Stimulated activated CD4-positive, alpha-beta T cell treated with anti-CD3 and anti-CD28 coated beads, TNF-alpha, amount 100 ng/mL, for 1 hour (primary cell): ENCODE data around the gene ZNF175.
"Not testable (repeated sequence)": the region's sequence is repeated elsewhere in the genome, so short reads cannot be mapped to it uniquely, and the experiment has no call there.

Experiments used
- DNase-seq, 3 donors: peaks; one replicate each; pipeline ENCODE4 v3.0.0-alpha.2; 2020; ENCODE audit warnings: low read depth in 3 of 3, low spot score in 1 of 3

Gene ZNF175

DNA sequence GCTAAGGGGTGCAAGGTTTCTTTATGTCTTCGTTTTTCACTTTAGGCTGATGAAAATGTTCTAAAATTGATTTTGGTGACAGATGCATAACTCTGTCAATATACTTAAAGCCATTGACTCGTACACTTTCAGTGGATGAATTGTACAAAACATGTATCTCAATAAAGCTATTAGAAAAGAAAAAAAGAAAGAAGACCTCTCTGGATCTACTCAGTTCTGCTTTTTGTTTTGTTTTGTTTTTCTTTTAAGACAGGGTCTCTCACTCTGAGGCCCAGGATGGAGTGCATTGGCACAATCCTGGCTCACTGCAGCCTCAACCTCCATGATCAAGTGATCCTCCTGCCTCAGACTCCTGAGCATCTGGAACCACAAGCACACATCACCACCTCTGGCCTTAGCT is 55.6 kb downstream of the ZNF175 start:
- no peak for DNase-seq

DNA sequence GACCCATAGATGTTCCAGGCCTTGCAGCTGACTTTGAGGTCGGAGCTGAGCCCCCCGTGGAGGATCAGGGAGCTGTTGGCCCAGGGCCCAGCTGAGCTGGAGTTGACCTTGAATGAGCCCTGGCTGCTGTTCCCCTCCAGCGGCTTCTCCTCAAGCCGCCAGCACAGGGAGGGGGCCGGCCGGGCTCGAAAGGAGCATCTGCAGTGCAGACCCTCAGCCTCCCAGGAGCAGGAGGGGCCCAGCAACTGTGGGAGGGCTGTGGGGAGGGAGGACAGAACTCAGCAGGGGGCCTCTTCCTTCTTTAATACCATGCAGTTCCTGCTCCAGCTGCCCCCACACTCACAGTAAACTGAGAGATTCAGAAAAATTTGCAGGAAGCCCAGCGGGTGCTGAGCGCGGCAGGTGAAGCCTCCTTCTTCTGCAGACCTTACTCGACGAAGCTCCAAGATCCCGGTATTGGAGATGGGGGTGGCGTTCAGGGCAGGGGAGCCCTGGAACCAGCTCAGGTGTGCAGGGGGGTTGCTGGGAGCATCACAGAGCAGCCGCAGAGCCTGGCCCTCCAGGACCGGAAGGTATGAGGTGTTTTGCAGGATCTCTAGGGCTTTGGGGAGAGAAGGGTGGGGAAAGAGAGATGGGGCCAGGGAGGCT is 56.5 kb downstream of the ZNF175 start:
- DNase-seq = no peak

DNA sequence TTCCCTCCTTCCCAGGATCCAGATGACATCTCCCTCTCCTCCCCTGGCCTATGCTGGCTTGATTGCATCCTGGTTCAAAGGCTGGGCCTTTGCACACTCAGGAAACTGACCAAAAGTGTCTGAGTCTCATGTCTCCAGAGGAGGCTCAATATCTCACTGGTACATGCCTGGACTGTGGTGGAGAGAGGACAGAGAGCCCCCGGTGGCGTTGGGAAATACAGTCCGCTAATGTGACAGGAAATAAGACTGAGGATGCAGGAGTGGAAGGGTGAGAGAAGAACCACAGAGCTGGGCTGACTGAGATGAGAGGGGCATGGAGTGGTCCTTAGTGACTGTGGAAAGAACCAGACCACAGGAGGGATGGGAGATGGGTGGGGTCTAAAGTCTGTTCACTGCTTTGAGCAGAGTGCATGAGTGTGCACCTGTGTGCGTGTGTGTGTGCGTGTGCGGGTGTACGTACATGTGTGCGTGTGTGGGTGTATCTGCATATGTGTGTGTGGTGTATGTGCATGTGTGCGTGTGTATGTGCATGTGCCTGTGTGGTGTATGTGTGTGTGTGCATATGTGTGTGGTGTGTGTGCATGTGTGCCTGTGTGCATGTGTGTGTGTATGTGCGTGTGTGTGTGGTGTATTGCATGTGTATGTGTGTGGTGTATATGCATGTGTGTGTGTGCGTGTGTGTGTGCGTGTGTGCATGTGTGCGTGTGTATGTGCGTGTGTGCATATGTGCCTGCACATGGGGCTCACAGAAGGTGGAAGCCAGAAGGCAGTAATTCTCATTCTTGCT is 57.3 kb downstream of the ZNF175 start:
- DNase-seq = no peak

DNA sequence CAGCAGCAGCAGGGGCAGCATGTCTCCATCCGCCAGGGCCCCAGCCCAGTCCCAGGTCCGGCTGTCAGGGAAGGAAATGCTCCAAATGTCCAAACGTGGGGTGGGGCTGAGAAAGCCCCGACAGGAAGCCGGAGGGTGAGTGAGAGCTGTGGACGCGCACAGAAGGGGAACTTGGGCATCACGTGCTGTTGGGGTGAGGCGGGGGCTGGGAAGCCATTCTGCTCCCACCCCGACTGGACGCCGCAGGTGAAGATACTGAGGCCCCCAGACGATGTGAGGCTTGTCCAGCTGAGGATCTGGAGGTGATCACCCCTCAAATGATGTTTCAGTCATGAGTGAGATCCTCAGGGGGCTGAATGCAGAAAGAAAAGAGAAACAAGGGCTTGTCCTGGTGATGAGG is 59.2 kb downstream of the ZNF175 start, which contains the start of gene SIGLEC5:
Gene SIGLEC5, minus strand, starts transcription at position 87 of the 400 bp plus-strand sequence. Its CDS starts 66 bp downstream, at position 21.
- DNase-seq = not testable (repeated sequence)

DNA sequence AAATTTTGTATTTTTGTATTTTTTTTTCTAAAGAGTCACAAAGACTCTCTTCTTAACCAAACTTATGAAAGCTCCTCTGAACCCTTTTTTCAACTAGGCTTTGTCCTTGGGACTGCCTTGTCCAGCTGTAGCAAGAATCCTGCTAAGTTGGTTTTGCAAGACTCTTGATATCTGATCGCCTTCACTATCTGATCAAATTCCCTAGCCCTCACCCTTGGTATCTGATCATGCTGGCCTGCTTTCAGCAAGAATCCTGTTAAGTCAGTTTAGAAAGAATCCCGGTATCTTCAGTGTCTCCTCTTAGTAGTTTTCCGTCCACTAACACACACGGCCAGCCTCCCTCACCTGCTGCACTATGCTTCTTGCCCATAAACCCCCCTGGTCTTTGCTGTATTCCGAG is 61.0 kb downstream of the ZNF175 start:
- no peak for DNase-seq

DNA sequence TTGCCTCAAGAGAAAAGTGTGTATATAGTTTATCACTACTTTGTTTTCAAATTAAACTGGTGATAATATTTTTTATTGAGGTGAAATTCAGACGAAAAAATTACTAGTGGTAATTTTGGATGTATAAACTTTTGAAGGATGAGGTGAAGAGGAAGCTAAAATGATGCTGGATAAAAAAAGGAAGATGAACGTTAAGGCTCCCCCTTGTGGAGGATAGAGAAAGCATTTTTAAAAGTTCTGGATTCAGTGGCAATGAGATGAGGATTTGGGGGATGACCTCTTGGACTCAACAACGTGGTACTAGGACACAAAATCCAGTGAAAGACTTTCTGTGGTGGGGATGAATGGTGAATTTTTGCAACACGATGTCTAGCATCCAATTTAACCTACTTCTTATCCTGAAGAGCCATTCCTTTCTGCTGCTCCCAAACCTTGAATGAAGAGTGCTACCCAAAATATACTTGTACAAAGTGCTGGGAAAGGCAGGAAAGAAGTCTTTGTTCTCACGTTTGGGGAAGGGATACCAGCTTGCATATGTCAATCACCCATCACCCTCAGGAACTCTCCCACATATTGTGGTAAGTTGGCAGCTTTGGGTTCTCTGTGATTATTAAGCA is 66.4 kb downstream of the ZNF175 start:
- no peak for DNase-seq

DNA sequence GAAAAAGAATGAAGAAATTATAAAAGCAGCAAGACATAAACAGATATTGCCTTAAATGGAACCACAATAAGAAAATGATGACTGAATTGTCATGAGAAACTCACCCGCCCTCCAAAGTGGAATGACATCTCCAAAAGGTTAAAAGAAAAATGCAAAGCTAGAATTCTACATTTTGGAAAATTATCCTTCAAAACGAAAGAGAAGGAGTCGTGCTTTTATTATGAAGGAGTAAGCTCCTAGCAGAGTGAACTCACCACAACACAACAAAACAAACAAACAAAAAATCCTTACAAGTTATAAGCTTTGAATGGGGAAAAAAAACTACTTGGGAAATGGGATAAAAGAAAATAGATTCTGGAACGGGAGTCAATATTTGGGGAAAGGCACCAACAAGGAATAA is 68.8 kb downstream of the ZNF175 start:
- DNase-seq = no peak

DNA sequence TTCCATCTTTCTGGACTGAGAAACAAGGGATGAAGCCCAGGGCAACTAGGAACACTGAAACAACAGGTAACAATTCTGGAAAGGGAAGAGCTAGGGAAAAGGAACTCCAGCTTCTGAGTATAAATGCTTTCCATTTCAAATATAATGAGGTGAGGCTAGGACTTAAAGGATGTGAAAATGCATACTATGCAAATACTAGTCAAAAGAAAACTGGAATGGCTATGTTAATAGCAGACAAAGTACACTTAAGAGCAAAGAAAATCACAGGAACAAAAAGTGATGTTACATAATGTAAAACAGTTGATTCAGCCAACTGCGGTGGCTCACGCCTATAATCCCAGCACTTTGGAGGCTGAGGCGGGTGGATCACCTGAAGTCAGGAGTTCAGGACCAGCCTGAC is 69.3 kb downstream of the ZNF175 start:
- DNase-seq = no peak

DNA sequence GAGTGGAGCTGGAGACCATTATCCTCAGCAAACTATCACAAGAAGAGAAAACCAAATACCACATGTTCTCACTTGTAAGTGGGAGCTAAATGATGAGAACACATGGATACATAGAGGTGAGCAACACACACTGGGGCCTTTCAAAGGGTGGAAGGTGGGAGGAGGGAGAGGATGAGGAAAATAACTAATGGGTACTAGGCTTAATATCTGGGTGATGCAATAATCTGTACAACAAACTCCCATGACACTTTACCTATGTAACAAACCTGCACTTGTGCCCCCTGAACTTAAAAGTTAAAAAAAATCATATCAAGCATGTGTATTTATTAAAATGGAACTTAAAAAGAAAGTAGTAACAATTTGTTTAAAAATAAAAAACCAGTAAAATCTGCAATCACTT is 70.6 kb downstream of the ZNF175 start:
- no peak for DNase-seq
